GM18909 (cell line): Measurements from ENCODE around the gene EFNA5.

Source experiments
- ATAC-seq: cut with Tn5 transposase; IDR thresholded peaks from one replicate; pipeline ENCODE4 v1.9.1; 2021; ENCODE audit warnings: mild to moderate bottlenecking; ENCODE audit not compliant: unreplicated experiment, poor library complexity

Gene EFNA5

DNA sequence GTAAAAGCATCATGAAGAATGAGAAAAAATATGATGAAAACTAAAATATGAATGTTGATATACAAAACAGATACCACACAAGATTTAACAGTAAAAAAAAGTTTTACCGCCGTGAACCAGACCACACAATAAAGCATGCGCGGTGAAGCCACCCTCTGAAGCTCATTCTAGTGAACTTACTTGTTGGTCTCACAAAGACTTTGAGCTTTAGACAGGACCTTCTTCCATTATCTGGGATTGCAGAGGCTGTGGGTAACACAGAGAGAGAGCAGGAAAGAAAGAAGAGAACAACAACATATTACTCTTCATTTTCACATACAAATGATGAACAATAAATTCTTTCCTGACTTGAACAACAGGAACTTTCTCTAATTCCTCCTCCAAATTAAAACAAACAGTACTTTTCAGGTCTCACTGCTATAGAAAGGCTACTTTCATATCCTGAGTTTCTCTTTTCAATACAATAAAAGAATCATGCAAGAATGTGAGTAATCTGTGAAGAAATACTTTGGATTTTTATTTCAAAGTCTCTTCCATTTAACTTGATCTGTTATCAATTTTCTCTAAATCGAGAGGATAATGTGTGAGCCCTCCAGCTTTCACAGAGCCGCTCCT is 283.1 kb downstream of the EFNA5 start:
- ATAC-seq: no peak

DNA sequence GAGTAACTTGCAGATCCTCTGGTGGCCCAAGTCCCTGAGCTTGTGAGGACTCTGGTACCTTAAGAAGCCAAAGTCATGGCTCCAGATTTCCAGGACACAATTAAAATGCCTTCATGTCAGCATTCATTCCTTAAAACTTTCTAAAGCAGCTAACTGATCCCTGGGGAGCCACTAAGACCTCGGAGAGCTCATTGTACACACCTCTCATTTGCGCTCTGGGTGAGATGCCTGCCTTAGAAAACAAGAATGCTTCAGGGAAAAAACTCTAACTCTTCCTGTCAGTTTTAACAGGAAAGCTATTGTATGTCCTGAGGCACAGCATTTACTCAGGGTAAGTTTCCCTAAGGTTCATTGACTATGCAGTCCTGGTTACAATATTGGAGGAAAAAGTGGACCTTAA is 285.0 kb downstream of the EFNA5 start:
- ATAC-seq: no peak

DNA sequence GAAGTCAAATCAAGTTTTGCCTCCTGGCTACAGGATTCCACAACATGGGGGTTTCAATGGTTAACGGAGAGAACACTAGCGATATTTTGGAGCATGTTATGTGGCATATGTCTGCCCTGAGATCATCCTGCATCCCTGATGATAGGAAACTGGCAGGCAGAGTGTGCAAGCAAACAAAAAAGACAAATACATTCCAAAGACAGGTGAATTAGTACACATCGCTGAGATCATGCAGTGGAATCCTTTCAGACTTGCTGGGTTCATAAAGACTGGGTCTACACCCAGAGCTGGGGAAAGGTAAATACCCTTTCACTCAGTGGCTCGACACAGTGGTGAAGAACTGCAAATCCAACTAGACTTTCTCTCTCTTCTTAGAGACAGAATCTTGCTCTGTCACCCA is 286.5 kb downstream of the EFNA5 start:
- ATAC-seq: no peak

DNA sequence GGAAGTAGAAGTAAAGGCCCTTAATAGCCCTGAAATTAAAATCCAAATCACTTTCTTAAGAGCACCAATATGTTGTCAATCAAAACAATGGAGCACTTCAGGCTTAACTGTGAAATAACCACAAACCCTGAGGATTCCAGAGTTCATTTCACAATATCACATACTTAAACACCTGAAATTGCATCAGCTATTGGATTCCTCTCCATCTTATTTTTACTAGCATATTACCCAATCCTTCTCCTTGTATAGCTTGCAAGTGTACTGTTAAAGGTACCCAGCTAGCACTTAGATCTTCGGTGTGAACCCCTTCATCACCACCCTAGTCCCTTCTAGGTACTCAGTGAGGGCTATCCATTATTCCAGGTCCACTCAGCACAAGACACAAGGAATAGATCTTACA is 287.3 kb downstream of the EFNA5 start:
- ATAC-seq: no peak

DNA sequence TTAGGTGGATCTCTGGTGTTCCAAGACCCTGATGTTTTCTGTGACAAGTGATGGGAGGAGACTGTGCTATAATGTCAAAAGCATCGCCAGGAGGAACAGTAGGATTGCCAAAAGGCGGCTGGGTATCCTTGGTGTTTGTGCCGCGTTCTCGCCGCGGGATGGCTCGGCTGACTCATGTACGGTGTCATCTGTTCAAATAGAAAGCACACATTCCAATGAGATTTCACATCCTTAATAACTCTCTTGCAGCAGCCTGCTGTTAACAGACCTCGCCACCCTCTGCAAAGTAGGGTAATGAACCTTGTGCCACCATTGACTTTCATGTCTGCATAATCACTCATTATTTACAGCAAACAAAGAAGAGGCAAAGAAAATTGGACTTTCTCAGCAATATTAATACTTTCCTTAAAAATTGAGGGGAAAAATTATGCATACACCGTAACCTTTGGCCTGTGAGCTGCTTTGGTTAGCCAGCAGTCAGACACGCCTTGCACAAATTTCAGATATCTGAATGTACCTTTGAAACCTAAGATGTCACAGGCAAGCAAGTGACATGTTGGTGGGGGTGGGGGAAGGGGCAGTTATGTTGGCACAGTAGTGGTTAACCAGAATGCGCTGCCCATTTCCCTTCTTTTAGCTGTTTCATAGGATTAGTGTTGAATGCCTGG is 289.4 kb downstream of the EFNA5 start:
- ATAC-seq: no peak

DNA sequence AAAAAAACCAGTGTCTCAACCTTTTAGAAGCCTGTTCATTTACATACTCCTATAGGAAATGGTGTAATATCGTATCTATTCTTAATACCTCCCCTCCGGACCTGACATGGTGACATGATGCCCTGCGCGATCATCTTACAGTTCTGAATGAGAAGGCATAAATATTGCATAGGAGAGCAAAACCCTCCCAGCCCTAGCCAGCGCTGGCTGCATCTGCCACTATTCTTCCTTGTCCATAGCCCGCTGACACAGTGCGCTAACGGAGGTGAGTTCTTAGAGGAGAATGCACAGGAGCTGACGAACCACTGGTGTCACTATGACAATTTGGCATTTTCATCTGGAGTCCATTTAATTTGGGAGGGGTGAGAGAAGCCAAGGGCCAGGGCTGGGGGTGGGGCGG is 290.1 kb downstream of the EFNA5 start:
- ATAC-seq: no peak

DNA sequence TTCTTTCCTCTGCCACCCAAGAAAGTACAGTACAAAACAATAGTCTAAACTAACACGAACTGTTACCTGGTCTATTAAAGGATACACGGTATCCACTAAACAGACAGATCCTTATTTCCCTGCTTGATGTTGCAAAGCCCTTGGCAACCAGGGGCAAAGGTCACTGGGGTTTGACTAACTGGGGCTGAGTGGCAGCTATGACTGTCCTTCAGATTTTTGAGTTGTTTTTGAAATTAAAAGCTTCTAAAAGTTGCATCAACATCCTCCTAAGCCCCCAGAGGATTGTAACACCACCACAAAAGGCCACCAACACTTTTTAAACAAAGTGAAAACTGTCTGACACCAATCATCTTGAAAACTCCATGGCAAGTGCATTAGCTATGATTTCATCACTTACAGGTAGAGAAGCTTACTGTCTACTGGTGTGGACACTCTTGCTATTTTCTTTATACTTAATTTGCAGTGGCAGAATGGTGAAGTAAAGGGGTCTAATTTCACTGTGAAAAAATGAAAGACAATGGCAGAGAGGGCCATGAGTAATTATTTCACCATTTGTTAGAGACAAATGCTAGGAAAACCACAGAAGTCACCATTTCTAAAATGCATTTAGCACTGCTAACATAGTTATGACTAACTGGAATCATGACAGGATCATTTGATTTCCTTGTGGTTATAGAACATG is 292.4 kb downstream of the EFNA5 start:
- no peak for ATAC-seq

DNA sequence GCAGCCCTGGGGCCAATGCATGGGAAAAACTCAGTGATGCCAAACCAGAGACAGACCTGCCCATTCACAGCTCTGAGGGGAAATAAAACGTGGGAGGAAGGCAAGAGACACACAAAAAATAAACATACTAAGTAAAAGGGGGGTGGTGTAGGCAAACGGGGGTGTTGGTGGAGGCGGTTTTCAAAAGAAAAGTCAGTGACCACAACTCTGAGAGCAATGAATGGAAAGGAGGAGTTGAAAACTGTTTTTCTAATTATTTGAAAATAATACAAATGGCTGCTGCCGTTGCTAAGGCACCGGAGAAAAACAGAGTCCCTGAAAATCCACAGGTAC is 293.5 kb downstream of the EFNA5 start:
- no peak for ATAC-seq

DNA sequence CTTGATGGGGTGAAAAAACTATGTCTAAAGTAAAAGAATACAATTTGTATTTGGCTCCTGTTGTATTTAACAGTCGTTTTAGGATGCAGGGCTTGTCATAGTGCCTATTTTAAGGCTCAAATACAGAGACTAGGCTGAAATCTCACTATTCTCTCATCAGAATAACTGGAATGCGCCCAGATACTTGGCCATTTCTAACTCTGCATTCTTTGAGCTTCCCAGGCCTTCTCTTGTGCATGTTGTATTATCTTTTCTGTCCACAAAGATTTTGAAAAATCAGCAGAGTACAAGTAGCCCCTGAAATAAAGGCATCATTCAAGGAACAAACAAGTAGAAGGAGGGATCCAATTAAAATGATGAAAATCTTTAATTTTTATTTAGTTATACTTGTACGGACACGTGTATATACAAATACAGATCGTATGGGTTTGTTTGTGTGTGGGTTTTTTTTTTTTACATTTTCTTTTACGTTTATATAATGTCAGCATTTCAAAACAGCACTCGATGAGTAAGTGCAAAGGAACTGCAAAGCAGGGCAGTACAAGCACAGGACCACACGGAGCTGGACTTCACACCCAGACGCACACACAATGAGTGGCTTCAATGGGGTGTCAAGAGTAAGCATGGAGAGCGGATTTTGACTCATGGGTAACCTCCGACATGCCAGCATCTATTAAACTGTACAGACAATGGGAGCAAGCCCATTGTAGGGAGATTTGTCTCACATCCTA is 294.0 kb downstream of the EFNA5 start:
- no peak for ATAC-seq

DNA sequence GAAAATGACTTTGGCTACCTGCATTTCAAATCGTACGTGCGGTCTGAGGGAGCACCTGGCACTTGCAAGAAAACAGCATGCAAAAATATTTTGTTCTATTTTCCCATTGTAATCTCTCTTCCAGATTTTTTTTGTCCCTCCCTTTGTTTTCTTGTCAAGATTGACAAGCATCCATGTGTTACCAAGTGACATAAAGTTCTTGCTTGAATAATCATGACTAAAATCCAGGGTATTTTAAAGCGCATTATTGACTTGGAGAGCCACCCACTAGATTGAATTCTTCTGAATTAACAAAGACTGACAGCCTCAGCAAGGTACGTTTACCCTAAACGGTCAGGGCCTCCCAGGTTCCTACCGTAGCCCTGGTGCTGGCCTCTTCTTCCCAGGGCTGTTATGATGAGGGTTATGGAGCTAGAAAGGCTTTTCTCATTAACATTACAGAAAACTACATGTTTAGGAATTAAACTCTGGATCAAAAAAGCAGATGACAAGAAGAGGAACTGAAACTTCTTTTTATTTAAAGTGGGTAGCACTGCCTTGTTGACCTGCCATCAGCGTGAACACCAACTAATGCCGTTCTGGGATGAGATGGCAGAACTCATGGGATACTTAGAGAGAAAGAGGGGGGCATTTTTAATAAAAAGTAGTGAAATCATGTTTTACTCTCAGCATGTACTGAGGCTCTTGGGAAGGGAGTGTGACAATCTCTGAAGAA is 297.0 kb downstream of the EFNA5 start:
- ATAC-seq: peak; percentile 86

DNA sequence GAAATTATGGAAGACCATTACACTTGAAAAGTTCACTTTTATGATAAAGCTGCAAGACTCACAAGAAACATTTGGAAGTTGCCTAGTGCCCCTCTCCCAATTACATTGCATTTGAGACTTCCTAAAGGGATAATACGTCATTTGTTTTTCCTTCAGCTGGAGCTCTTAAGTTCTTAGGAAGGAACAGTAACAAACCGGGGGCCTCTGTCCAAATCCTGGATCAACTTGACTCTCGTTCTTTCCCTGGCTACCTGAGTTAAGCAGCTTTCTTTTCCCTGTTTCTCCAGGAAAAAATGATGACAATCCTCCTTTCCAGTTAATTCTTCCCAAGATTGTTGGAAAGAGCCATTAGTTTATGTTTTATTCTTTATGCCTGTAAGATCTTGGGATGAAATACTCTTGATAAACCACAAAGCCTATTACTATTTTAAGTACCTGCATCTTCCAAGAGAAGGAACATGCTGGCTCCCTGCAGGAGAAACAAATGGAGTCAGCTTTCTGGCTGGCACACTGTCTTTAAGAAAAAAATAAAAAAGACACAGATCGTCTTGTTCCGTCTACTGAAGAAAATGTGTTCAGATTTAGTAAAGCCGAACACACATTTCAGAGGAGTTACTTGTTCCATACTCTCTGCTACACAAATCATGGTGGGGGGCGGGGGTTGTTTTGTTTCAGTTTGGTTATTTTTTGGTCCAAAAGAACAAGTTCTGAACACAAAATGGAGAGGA is 297.9 kb downstream of the EFNA5 start:
- ATAC-seq: no peak

DNA sequence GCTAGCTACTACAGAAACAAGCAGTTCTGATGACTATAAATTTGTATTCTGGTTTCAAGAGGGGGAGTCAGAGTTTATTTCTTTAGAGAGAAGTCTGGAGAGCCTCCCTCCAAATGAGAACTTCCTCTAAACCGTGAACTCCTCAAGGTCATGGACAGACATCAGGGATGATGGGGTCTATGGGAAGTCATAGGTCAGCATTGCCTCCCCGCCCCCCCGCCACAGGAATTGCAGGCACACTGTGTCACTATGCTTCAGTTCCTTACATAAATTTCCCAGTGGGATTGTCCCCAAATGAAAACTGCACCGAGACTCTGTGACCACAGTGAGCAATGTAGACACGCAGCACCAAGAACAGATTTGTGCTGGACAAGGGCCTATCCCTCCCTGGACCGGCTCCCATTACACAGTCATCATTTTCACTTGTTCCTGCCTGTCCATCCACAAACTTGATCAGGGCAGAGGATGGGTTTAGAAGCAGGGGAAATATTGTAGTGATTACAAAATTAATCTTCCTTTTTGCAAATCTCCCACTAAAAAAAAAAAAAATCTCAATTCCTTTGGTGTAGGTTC is 300.3 kb downstream of the EFNA5 start:
- no peak for ATAC-seq

DNA sequence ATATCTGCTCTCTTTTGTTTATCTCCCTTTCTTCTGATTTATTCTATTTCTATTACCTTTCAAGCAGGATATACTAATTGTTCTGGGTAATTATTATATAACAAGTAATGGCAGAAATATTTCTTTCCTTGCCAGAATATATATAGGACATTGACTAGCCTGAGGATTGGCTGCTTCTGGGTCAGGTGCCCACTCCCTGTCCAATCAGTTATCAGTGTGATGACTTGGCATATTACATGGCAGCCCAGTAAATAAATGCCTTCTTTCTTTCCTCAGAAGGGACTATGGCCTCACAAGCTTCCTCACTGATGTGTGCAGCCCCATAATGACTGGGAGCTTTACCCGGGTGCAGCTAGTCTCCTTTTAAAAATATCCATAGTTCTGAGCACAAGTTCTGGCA is 301.1 kb downstream of the EFNA5 start:
- no peak for ATAC-seq

DNA sequence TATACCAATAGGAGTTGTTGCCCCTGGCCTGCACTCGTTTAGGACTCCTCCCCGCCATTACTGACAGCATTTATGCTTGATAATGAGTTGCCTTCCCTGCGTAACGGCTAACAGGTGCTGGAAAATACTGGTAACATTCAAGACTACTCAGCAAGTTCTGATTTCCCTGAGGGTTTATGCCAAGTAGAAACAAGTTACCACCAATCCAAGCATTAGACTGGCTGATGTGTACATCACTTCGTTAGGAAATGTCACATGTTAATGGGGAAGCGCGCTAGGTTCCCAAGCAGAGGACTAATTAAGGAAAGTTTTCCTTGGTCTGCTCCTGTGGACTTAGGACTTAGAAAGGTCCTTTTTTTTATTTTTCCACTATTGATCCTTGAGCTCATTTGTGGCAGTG is 302.1 kb downstream of the EFNA5 start:
- ATAC-seq: no peak

DNA sequence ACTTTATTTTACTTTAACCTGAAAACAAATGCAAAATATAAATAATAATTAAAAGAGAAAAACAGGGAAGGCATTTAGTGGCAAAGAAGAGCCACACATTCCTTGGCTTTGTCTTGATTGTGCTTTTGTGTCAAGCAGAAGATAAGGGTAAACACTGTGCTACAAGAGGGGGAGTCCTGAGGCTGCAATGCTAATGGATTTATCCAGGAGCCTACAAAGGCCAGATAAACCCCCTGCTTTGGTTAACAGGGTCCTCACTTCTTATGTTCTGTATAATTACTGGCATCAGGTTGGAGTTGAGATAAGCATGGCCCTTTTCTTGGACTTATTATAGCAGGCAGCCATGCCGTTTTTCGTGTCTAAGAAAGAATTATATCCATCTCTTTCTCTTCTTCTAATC is 302.8 kb downstream of the EFNA5 start:
- no peak for ATAC-seq

DNA sequence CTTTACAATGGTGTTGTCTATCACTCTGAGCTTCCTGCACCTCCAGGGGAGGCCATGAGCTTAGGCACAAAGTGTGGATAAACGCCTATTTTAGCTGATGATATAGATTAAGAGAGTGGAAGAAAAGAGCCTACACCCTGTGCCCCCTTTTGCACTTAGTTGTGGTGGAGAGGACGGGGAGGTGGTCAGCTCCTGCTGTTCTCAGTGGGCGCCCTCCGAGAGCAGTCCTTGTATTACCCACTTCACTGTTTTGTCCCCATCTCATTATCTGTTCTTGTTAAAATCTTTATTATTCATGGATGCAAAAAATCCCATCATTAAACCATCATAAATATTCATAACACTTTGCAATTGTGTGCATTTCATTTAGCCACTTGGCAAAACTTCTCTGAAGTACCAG is 303.3 kb downstream of the EFNA5 start:
- no peak for ATAC-seq

DNA sequence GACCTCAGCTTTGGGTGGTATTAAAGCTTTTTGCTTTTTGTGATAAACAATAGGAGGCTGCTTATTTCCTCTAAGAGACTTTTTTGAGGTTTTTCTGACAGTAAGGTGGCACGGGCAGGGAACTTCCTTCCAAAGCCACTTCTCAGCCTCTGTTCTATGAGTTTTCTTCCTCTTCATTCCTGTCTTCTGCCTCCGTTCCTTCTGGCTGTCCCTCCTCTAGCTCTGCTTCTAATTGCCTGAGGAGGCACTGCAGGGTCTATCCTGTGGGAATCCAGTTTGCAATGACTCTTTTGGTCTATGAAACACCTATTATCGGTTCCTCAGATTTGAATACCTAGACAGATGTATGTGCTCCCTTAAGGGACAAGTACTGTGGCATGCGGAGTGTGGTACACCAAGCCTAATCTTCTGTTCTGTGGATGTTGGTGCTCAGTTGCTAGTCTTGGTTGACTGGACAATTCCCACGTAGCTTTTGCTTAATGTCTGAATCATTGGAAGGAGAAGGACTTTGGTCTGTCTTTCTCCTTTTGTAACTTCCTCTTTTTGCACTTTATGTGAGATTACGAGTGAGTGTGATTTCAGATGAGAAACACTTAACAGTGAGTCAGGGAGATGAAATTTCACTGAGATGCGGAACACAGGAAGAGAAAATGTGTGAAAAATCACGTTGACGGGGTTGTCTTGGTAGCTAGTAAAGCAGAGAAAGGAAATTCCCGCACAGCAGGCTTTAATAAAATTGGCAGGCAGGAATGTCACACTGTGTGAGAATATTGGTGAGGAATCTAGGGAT is 305.2 kb downstream of the EFNA5 start:
- peak; percentile 52 for ATAC-seq

DNA sequence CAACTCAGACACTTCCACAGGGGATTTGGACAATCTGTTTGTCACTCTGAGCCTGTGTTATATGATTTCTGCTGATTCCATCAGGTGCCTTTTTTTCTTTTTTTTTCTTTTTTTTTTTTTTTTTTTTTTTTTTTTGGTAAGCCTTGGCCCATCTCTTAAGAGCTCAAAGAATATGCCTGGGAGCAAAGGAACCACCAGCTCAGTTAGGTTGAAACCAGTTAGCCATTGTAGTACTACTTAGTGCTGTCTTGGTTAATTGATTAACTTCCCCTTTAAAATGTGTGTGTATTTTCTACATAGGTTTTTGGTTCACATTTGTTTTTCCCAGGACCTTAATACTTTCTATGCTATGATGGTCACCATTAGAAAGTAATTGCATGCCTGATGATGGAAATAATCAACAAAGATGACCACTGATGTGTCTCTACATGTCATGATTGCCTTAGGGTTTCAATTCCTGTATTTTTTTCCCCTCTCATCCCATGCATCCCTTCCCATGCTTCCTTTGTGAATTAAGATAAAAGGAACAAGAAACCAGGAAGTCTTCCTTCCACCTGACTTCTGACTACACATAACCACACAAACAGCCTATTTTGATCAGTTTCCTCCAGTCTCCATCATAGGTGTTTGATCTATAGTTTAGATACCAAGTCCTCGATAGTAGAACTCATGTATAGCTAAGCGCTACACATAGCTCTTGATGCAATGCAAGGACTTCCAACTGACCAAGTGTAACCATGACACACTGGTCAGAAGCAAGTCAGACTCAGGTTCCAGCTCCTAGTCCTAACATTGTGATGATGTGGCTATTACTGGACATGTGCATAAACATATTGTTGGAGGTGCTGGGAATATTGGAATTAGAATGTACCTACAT is 306.1 kb downstream of the EFNA5 start:
- peak; percentile 60 for ATAC-seq
